ENCODE results near the gene MEIS2.

- TF ChIP-seq CTCF (conservative IDR thresholded peaks at IDR 0.05 in 1 of 2, IDR thresholded peaks at IDR 0.05 in 1 of 2; ENCODE audit: extremely low read depth in 1 of 2, insufficient read depth in 1 of 2, low read depth in 1 of 2, low read length in 2 of 2): no peak
- TF ChIP-seq EZH2 (IDR thresholded peaks at IDR 0.05; ENCODE audit: borderline replicate concordance, low read length): no peak
These were observed 5.9 kb downstream of the MEIS2 start for GRCh38 chr15:37094333-37094914.
